HEK293T (cell line): ENCODE results near the gene WNT9A.
"Not testable (repeated sequence)": the region's sequence is repeated elsewhere in the genome, so short reads cannot be mapped to it uniquely, and the experiment has no call there.

Source experiments
- CTCF ChIA-PET: fragments of 350-600 bp; formaldehyde crosslinking; extraction: SDS; loops from one replicate; lab custom pipeline; 2021; ENCODE audit warnings: antibody characterized with exemption, inconsistent platforms; lab: Yijun Ruan, JAX
- POLR2A ChIA-PET: fragments of 350-600 bp; formaldehyde crosslinking; extraction: SDS; loops from one replicate; lab custom pipeline; 2020; ENCODE audit warnings: antibody characterized with exemption, inconsistent platforms; lab: Yijun Ruan, JAX
- DNase-seq: peaks from one replicate; pipeline ENCODE4 v3.0.0; 2012; ENCODE audit warnings: mixed read lengths; ENCODE audit errors: extremely low spot score
- ARNT ChIP-seq: fragments of 450-650 bp; IDR thresholded peaks from 2 replicates; pipeline ENCODE4 v1.6.1; 2017; ENCODE audit warnings: mild to moderate bottlenecking
- BHLHE40 ChIP-seq: fragments of 450-650 bp; IDR thresholded peaks from 2 replicates; pipeline ENCODE4 v1.6.1; 2016; ENCODE audit warnings: mild to moderate bottlenecking, moderate library complexity, borderline replicate concordance
- CTBP1 ChIP-seq: fragments of 450-650 bp; IDR thresholded peaks from 2 replicates; pipeline ENCODE4 v1.6.1; 2016; ENCODE audit warnings: borderline replicate concordance
- ELF4 ChIP-seq: fragments of 450-650 bp; IDR thresholded peaks from 2 replicates; pipeline ENCODE4 v1.6.1; 2017; ENCODE audit warnings: antibody characterized with exemption
- FOXA1 ChIP-seq: fragments of 450-650 bp; IDR thresholded peaks from 2 replicates; pipeline ENCODE4 v1.6.1; 2016; ENCODE audit warnings: mild to moderate bottlenecking
- FOXK2 ChIP-seq: fragments of 450-650 bp; IDR thresholded peaks from 2 replicates; pipeline ENCODE4 v1.6.1; 2016; ENCODE audit warnings: mild to moderate bottlenecking
- FOXM1 ChIP-seq: fragments of 450-650 bp; IDR thresholded peaks from 2 replicates; pipeline ENCODE4 v1.6.1; 2017; ENCODE audit warnings: mild to moderate bottlenecking, borderline replicate concordance
- HDGF ChIP-seq: fragments of 450-650 bp; IDR thresholded peaks from 2 replicates; pipeline ENCODE4 v1.6.1; 2017; ENCODE audit warnings: antibody characterized with exemption, borderline replicate concordance
- L3MBTL2 ChIP-seq: fragments of 450-650 bp; conservative IDR thresholded peaks from 2 replicates; pipeline ENCODE4 v1.6.1; 2016; ENCODE audit warnings: mild to moderate bottlenecking
- LEF1 ChIP-seq: fragments of 450-650 bp; IDR thresholded peaks from 2 replicates; pipeline ENCODE4 v1.6.1; 2017; ENCODE audit warnings: mild to moderate bottlenecking, borderline replicate concordance
- NFRKB ChIP-seq: fragments of 450-650 bp; IDR thresholded peaks from 2 replicates; pipeline ENCODE4 v1.6.1; 2016; ENCODE audit warnings: mild to moderate bottlenecking, moderate library complexity
- PKNOX1 ChIP-seq: fragments of 450-650 bp; IDR thresholded peaks from 2 replicates; pipeline ENCODE4 v1.6.1; 2016
- SP1 ChIP-seq: fragments of 450-650 bp; IDR thresholded peaks from 2 replicates; pipeline ENCODE4 v1.6.1; 2017
- SUZ12 ChIP-seq: fragments of 450-650 bp; IDR thresholded peaks from 2 replicates; pipeline ENCODE4 v1.6.1; 2016; ENCODE audit warnings: mild to moderate bottlenecking
- TARDBP ChIP-seq: fragments of 450-650 bp; IDR thresholded peaks from 2 replicates; pipeline ENCODE4 v1.6.1; 2016
- ZNF384 ChIP-seq: fragments of 450-650 bp; IDR thresholded peaks from 2 replicates; pipeline ENCODE4 v1.6.1; 2016

The WNT9A gene

GRCh38 chr1:227880342-227880924, 67.3 kb downstream of the WNT9A start:
- no peak for DNase-seq
- ChIA-PET POLR2A (no interaction called here), CTCF (no interaction called here)
- TF ChIP-seq TARDBP: no peak
- no peak for TF ChIP-seq SUZ12
- TF ChIP-seq ZNF384: no peak
- no peak for TF ChIP-seq HDGF
- TF ChIP-seq LEF1: no peak
- no peak for TF ChIP-seq FOXK2
- TF ChIP-seq FOXM1: no peak
- TF ChIP-seq SP1: no peak
- TF ChIP-seq NFRKB: no peak
- TF ChIP-seq CTBP1: no peak
- TF ChIP-seq BHLHE40: no peak
- no peak for TF ChIP-seq PKNOX1
- no peak for TF ChIP-seq FOXA1
- TF ChIP-seq L3MBTL2: no peak
- TF ChIP-seq ELF4: no peak
- no peak for TF ChIP-seq ARNT

- POLR2A ChIA-PET, CTCF ChIA-PET, DNase-seq: not testable (repeated sequence)
These were observed 69.9 kb downstream of the WNT9A start for GRCh38 chr1:227877810-227878209.

- DNase-seq, POLR2A ChIA-PET, CTCF ChIA-PET: not testable (repeated sequence)
These were observed 75.8 kb downstream of the WNT9A start for GRCh38 chr1:227871892-227872291.

DNA sequence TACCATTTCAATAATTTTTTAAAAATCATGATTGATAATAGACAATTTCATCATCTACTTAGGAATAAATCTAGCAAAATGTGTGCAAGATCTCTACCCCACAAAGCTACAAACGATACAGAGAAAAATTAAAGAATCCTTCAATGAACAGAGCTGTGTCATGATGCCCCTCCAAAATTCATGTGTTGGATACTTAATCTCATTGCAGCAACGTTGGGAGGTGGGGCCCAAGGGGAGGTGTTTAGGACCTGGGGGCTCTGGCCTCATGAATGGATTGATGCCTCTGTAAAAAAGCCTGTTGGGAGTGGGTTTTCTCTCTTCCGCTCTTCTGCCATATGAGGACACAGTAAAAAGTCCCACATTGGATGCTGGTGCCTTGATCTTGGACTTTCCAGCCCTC, 77.4 kb downstream of the WNT9A start:
- CTCF ChIA-PET: no interaction called here
- POLR2A ChIA-PET: interaction anchor here (0.7 kb wide), 1 partner anchor 10 kb away, joined by 3 read pairs; no protein-coding TSS in a partner anchor
- no peak for TF ChIP-seq L3MBTL2
- TF ChIP-seq FOXM1: no peak
- no peak for TF ChIP-seq FOXK2
- TF ChIP-seq SUZ12: no peak
- no peak for TF ChIP-seq LEF1
- no peak for TF ChIP-seq SP1
- no peak for TF ChIP-seq ELF4
- TF ChIP-seq TARDBP: no peak
- no peak for TF ChIP-seq CTBP1
- no peak for DNase-seq

DNA sequence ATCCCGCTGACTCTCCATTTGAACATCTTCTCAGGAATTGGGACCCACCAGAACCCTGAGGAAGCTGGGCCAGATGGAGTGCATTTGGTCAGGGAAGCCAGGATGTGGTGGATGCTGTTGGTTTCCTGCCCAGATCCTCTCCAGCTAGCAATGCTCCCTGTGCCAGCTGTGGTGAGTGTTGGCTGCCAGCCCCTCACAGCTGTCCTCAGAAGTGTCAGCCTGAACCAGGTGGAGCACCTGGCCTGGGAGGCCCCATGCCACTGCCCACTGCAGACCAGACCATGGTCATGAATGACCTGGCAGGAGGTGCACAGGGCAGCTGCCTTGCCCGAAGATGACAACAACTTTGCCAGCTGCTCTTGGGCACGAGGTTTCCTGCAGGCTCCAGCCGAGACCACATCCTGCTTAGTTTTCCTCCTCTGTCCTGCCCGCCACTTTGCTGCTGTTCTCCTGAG, 77.9 kb downstream of the WNT9A start:
- TF ChIP-seq SUZ12 (no peak), CTBP1 (no peak), FOXM1 (no peak), ZNF384 (no peak), HDGF (no peak), FOXA1 (no peak), ARNT (no peak), TARDBP (no peak), SP1 (no peak), NFRKB (no peak), PKNOX1 (no peak), LEF1 (no peak), ELF4 (no peak), L3MBTL2 (no peak), BHLHE40 (no peak), FOXK2 (no peak)
- CTCF ChIA-PET: no interaction called here
- POLR2A ChIA-PET: interaction anchor here (0.7 kb wide), 1 partner anchor 9 kb away, joined by 3 read pairs; no protein-coding TSS in a partner anchor
- DNase-seq: peak; percentile 5

- DNase-seq: no peak
- TF ChIP-seq ZNF384: no peak
- TF ChIP-seq ELF4: no peak
- no peak for TF ChIP-seq FOXA1
- TF ChIP-seq PKNOX1: no peak
- no peak for TF ChIP-seq SP1
- TF ChIP-seq FOXK2: no peak
- TF ChIP-seq FOXM1: no peak
- TF ChIP-seq TARDBP: no peak
- no peak for TF ChIP-seq L3MBTL2
- no peak for TF ChIP-seq NFRKB
- no peak for TF ChIP-seq ARNT
- no peak for TF ChIP-seq SUZ12
- POLR2A ChIA-PET: no interaction called here
- CTCF ChIA-PET: no interaction called here
These were observed 78.4 kb downstream of the WNT9A start for GRCh38 chr1:227869279-227869842.
